Cardiac muscle cell (in vitro differentiated cells and primary cell): Measurements from ENCODE around the gene ECM2. TPM values are rescaled to one million over a fixed set of nuclear protein-coding genes. Genes with fewer than 3 reads are reported as not detected.

Source experiments
- DNase-seq, 2 donors: peaks; one replicate each; pipeline versions ENCODE4 v3.0.0 to v3.0.0-alpha.2; 2010 to 2017; ENCODE audit warnings: low read depth in 1 of 2, low spot score in 1 of 2
- H3K27ac ChIP-seq: fragments of 200-600 bp; sonication (generic); 2 replicates; pipeline ENCODE4 v1.5.1; 2016
- H3K27me3 ChIP-seq: fragments of 200-600 bp; sonication (generic); 2 replicates; pipeline ENCODE4 v1.6.0; 2016; ENCODE audit warnings: control low read depth
- H3K36me3 ChIP-seq: fragments of 200-600 bp; sonication (generic); 2 replicates; pipeline ENCODE4 v1.5.1; 2016; ENCODE audit warnings: control low read depth
- H3K4me1 ChIP-seq: fragments of 200-600 bp; sonication (generic); 2 replicates; pipeline ENCODE4 v1.8.1; 2017; ENCODE audit warnings: low read depth, mild to moderate bottlenecking, mixed run types
- H3K4me3 ChIP-seq: fragments of 200-600 bp; sonication (generic); 2 replicates; pipeline ENCODE4 v1.5.1; 2016; ENCODE audit warnings: mild to moderate bottlenecking
- H3K9me3 ChIP-seq: fragments of 200-600 bp; sonication (generic); 2 replicates; pipeline ENCODE4 v1.5.1; 2017; ENCODE audit warnings: low read depth, mild to moderate bottlenecking, control low read depth
- polyA plus RNA-seq: library from polyadenylated mRNA; unstranded; fragments of >200 nt; fragmentation: Nextera tagmentation; extraction: Ambion mirVana; gene quantifications from 2 replicates; pipeline ENCODE4 v1.2.1, GENCODE V29; 2016
- total RNA-seq: library from RNA; depleted of rRNA; stranded (reverse); fragments of >200 nt; gene quantifications from 2 replicates; pipeline ENCODE4 v1.2.3, GENCODE V29; 2016
- TF ChIP-seq, protein P1 (sequence below): IDR thresholded peaks from 2 replicates; pipeline ENCODE4 v1.5.1; 2012; ENCODE audit warnings: low read depth, mild to moderate bottlenecking, low read length

Gene ECM2
- total and polyA plus RNA-seq, 2 experiments from 2014 or later: not detected

DNA sequence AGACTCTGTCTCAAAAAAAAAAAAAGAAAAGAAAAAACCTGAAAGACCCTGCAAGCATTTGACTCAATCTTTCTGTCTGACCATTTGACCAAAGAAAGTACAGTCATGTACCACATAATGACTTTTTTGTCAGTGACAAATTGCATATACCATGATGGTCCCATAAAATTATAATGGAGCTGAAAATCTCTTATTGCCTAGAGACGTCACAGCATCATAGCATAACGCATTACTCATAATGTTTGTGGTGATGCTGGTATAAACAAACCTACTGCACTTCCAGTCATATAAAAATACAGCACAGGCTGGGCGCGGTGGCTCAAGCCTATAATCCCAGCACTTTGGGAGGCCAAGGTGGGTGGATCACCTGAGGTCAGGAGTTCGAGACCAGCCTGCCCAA, 10.5 kb downstream of the ECM2 start:
- Histone ChIP-seq H3K27ac (no peak overlapping the region), H3K4me3 (no peak overlapping the region), H3K9me3 (no peaks in the 10 kb centered on the region), H3K27me3 (no peaks in the 10 kb centered on the region), H3K36me3 (no peaks in the 10 kb centered on the region), H3K4me1 (peaks cover 10% of the 10 kb centered on the region)
- TF ChIP-seq, protein P1, sequence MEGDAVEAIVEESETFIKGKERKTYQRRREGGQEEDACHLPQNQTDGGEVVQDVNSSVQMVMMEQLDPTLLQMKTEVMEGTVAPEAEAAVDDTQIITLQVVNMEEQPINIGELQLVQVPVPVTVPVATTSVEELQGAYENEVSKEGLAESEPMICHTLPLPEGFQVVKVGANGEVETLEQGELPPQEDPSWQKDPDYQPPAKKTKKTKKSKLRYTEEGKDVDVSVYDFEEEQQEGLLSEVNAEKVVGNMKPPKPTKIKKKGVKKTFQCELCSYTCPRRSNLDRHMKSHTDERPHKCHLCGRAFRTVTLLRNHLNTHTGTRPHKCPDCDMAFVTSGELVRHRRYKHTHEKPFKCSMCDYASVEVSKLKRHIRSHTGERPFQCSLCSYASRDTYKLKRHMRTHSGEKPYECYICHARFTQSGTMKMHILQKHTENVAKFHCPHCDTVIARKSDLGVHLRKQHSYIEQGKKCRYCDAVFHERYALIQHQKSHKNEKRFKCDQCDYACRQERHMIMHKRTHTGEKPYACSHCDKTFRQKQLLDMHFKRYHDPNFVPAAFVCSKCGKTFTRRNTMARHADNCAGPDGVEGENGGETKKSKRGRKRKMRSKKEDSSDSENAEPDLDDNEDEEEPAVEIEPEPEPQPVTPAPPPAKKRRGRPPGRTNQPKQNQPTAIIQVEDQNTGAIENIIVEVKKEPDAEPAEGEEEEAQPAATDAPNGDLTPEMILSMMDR: no peak
- no peak for DNase-seq

DNA sequence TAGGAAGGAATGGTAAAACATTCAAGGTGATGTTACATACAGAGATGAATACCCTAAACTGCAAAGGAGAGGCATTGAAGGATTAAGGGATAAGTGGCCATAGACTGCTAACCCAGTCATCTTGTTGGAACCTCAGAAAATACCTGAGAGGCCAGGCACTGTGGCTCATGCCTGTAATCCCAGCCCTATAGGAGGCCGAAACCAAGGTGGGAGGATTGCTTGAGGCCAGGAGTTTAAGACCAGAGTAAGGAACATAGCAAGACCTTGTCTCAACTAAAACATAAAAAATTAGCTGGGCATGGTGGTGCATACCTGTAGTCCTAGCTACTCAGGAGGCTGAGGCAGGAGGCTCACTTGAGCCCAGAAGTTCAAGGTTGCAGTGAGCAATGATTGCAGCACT, 10.9 kb downstream of the ECM2 start:
- H3K4me1 ChIP-seq: peaks cover 10% of the 10 kb centered on the region
- no peak for DNase-seq
- H3K27ac ChIP-seq: no peak overlapping the region
- H3K36me3 ChIP-seq: no peaks in the 10 kb centered on the region
- TF ChIP-seq, protein P1: no peak
- H3K27me3 ChIP-seq: no peaks in the 10 kb centered on the region
- no peaks in the 10 kb centered on the region for H3K9me3 ChIP-seq
- H3K4me3 ChIP-seq: no peak overlapping the region

DNA sequence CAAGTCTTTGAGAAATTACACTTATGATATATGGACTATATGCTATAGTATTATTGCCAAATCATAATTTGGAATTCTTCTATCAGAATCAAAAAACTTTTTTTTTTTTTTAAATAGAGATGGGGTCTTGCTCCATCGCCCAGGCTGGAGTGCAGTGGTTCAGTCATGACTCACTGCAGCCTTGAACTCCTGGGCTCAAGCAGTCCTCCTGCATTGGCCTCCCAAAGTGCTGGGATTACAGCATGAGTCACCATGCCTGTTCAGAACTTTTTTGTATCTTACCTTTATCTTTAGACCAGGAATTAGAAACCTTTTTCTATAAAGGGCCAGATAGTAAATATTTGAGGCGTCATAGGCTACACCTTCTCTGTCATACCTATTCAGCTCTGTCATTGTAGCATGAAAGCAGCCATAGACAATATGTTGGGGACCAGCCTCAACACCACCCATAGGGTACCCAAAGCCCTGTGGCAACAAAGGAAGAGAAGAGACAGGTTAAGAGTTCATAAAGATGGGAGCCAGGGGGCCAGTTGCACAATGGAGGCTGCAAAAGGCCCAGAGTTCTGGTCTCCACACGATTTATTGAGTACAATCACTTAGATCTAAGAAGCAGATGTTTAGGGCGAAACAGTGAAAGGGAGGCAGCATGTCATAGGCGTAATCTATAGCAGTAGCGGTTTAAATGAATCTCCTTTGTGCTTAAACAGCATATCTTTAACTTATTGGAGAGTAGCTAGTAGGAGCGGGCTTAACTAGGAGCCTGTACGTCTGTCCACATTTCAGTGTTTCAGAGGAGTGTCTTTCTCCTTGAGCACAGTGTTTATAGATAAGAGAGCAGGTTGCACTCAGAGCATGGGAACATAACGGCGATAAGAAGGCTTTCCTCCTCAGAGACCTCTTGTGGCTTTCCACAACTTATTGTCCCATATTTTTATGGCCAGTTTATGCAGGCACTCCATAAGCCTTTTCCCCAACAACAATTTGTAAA, 12.5 kb downstream of the ECM2 start:
- Histone ChIP-seq H3K27me3 (no peaks in the 10 kb centered on the region), H3K36me3 (no peaks in the 10 kb centered on the region), H3K27ac (no peak overlapping the region), H3K9me3 (no peaks in the 10 kb centered on the region), H3K4me1 (peaks cover 10% of the 10 kb centered on the region), H3K4me3 (no peak overlapping the region)
- TF ChIP-seq, protein P1: no peak
- DNase-seq: peak in 1 of 2 donors; percentile 48

DNA sequence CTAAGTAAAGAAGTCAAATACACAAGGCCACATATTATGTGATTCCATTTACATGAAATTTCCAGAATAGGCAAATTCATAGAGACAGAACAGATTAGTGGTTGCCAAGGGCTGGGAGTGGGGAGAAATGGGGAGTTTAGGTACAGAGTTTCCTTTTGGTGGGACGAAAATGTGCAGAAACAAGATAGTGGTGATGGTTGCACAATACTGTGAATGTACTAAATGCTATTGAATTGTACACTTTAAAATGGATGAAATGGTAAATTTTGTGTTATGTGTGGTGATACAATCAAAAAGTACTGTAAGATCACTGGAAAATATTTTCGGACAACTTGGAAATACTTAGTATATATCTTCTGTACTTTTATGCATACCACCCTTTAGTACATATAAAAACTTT, 15.0 kb downstream of the ECM2 start:
- H3K4me3 ChIP-seq: no peak overlapping the region
- H3K9me3 ChIP-seq: no peaks in the 10 kb centered on the region
- DNase-seq: no peak
- no peak overlapping the region for H3K27ac ChIP-seq
- H3K36me3 ChIP-seq: no peaks in the 10 kb centered on the region
- H3K27me3 ChIP-seq: no peaks in the 10 kb centered on the region
- TF ChIP-seq, protein P1: no peak
- peaks cover 10% of the 10 kb centered on the region for H3K4me1 ChIP-seq

DNA sequence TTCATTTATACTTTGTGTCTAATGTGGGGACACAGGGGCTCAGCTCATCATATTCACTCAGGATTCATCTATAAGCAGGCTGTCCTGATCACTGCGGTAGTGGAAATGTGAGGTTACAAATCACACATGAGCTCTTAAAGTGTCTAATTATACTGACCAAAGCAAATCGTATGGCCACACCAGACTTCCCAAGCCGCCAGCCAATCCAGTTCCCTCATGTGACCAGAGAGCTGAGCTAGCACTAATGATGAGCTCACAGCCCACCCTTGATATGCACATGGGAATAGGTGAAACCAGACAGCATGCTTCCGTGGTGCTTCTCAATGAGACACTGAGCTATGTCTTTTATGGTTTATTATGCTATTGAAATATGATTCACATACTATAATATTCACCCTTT, 17.6 kb downstream of the ECM2 start:
- Histone ChIP-seq H3K4me1 (no peaks in the 10 kb centered on the region), H3K36me3 (no peaks in the 10 kb centered on the region), H3K4me3 (no peak overlapping the region), H3K27me3 (no peaks in the 10 kb centered on the region), H3K9me3 (no peaks in the 10 kb centered on the region), H3K27ac (no peak overlapping the region)
- no peak for DNase-seq
- TF ChIP-seq, protein P1: no peak
